Activated naive CD4-positive, alpha-beta T cell treated with Interleukin-2 at 50 U/mL for 16 hours (primary cell): Measurements from ENCODE around the gene COL16A1.
A peak's percentile ranks its signal among the peaks of the same experiment; 100 is the strongest.

Experiments
- DNase-seq: peaks from one replicate; pipeline ENCODE4 v3.0.0-alpha.2; 2020

Gene COL16A1

GRCh38 chr1:31621847-31622730 lies 81.7 kb downstream of the COL16A1 start:
- DNase-seq, result no peak

GRCh38 chr1:31621498-31621820 lies 82.4 kb downstream of the COL16A1 start:
- no peak for DNase-seq

- no peak for DNase-seq
Observed at GRCh38 chr1:31620631-31621497, 83.0 kb downstream of the COL16A1 start.

GRCh38 chr1:31618916-31619846 lies 84.6 kb downstream of the COL16A1 start:
- DNase-seq, result no peak

GRCh38 chr1:31617916-31618746 lies 85.7 kb downstream of the COL16A1 start:
- DNase-seq, result peak; percentile 51

- no peak for DNase-seq
Observed at GRCh38 chr1:31617218-31617915, 86.5 kb downstream of the COL16A1 start, which contains the start of gene HCRTR1. Gene HCRTR1 (plus strand): TSS chr1:31617689. CDS start chr1:31619193, 1,504 bp downstream.

- DNase-seq, result no peak
Observed at GRCh38 chr1:31615939-31616338, 87.9 kb downstream of the COL16A1 start.

GRCh38 chr1:31615414-31615813 lies 88.4 kb downstream of the COL16A1 start:
- no peak for DNase-seq

- no peak for DNase-seq
Observed at GRCh38 chr1:31614414-31615005, 89.3 kb downstream of the COL16A1 start.

GRCh38 chr1:31609514-31610118 lies 94.2 kb downstream of the COL16A1 start:
- DNase-seq, result no peak

GRCh38 chr1:31607360-31607759 lies 96.5 kb downstream of the COL16A1 start:
- no peak for DNase-seq

GRCh38 chr1:31605908-31606427 lies 97.8 kb downstream of the COL16A1 start:
- peak; percentile 53 for DNase-seq
